GM21526 (cell line): ENCODE results near the gene SGSM2.

Experiments
- ATAC-seq: cut with Tn5 transposase; IDR thresholded peaks from one replicate; pipeline ENCODE4 v1.9.1; 2021; ENCODE audit warnings: moderate library complexity; ENCODE audit not compliant: unreplicated experiment, low FRiP score

Gene SGSM2

DNA sequence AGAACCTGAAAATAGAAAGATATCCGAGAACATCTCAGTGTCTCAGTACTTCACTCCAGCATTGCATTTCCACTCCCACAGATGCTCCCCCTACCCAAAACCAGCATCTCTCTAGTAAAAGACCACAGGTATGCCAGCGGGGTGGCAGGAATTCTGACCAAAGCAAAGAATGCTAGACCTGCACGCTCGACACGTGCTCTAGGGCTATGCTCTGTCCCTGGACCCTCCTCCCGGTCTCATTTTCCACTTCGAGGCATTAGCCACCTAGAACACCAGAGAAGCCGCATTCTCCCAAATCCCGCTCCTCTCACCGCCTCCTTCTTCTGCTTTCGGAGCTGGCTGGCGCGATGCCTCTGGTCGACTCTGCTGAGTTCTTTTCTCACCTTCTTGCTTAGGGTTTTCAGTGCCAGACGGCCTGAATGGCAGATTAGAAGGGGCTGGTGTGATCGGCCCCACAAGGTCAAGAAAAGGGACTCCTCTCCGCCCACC, 1.5 kb upstream of the SGSM2 start:
- ATAC-seq = no peak

GRCh38 chr17:2336215-2336851, 968 bp upstream of the SGSM2 start, which contains the start of gene TSR1:
Gene TSR1, minus strand, starts transcription at chr17:2336457. Its CDS starts 30 bp downstream, at chr17:2336427.
- peak; percentile 58 for ATAC-seq

GRCh38 chr17:2337544-2338314, 428 bp downstream of the SGSM2 start:
- ATAC-seq = no peak

- no peak for ATAC-seq
Observed at GRCh38 chr17:2338315-2338657, 985 bp downstream of the SGSM2 start.

DNA sequence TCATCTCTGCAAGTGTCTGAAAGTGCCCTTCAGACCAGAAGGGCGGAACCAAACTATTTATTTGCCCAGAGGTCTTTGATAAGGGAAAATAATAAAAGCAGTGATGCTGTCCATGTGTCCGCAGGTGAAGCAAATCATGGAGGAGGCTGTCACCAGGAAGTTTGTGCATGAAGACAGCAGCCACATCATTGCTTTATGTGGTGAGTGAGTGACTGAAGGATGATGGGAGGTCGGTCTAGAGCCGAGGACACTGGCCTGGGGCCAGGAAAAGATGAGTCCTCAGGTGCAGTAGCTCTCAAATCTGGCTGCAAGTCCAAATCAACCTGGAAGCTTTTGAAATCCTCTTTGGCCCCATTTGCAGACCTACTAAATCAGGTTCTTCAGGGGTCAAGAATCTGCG, 6.1 kb downstream of the SGSM2 start:
- ATAC-seq = no peak

GRCh38 chr17:2344528-2344927, 7.2 kb downstream of the SGSM2 start:
- no peak for ATAC-seq

DNA sequence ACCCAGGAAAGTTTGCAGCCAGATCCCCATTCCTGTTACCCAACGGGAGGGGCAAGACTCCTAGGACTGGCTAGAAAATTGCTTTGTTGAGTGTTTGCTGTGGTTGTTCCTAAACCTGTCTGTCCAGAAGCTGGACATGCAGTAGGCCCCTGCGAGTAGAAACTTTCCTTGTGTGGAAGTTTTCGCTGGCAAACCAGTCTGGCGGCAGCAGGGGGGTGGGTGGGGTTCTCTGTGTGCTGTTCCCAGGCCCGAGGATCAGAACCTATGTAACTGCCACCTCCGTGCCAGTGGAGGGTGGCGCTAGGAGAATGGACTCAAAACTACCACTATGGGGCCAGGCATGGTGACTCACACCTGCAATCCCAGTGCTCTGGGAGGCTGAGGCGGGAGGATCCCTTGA, 9.2 kb downstream of the SGSM2 start:
- no peak for ATAC-seq

DNA sequence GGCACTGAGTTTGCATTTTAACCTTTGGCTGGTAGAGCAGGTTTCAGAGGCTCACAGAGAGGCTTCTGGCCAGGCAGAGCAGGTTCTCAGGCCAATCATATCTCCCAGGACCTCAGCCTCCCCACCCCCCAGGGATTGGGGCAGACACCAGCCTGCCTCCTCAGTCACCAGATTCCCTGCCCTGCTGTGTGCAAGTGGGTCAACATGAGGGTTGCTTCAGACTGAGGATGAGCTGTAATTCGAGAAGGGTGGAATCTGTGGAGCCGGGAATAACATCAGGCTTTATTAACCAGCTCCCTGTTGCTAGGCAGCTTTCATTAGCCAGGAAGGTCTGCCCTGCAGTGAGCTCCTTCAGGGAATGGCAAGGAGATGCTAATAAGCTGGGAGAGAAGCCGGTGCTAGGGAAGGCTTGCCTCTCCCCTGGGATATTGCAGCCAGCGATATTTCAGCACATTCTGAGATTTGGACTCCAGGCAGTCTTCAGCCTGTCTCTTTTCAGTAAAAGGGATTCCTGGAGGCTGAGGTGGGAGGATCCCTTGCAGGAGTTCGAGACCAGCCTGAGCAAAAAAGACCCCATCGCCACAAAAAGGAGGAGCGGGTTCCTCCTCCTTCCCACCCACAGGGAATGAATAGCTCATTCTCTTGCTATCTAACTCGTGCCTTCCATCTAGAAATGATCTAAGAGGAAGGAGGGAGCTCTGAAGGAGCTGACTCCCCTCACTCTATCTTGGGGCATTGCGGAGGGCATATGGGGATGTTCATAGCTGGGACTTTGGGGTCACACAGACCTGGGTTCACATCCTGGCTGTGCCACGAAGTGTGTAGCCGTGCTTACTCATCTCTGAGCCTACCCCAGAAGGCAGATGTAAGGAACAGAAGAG, 10.7 kb downstream of the SGSM2 start:
- no peak for ATAC-seq

GRCh38 chr17:2351269-2351668, 14.0 kb downstream of the SGSM2 start:
- ATAC-seq = no peak

GRCh38 chr17:2354311-2354710, 17.0 kb downstream of the SGSM2 start:
- no peak for ATAC-seq

DNA sequence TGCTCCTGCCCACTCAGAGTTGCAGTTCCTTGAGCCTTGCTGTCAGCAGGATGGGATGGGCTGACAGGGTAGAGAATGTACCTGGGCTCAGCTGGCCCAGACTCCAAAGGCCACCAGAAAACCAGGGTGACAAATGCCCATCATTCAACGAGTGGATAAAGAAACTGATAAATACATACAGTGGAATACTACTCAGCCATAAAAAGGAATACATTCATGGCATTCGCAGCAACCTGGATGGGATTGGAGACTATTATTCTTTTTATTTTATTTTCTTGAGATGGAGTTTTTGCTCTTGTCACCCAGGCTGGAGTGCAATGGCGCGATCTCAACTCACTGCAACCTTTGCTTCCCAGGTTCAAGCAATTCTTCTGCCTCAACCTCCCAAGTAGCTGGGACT, 19.9 kb downstream of the SGSM2 start:
- no peak for ATAC-seq

DNA sequence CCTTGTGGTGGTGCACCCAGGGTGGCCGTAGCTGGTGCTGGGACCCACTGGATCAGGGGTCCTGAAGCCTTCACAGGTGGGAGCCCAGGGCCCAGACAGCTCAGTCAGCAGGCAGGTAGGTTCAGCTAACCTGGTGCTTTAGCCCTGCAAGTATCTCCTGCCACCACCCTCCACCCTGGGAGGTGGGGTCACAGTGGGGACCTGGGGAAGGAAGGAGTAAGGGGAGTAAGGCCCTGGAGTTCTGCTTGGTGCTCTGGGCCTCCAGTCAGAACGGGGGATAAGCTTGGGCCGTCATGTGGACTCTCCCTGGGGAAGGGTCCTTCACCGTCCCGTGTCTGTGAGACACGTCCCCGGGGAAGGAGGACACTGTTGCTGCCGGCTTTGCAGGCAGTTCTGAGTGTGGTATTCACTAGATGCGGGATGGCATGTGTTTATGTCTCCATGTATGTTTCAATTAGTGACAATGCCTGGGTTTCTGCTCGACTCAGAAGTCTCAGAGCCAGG, 20.7 kb downstream of the SGSM2 start:
- no peak for ATAC-seq

DNA sequence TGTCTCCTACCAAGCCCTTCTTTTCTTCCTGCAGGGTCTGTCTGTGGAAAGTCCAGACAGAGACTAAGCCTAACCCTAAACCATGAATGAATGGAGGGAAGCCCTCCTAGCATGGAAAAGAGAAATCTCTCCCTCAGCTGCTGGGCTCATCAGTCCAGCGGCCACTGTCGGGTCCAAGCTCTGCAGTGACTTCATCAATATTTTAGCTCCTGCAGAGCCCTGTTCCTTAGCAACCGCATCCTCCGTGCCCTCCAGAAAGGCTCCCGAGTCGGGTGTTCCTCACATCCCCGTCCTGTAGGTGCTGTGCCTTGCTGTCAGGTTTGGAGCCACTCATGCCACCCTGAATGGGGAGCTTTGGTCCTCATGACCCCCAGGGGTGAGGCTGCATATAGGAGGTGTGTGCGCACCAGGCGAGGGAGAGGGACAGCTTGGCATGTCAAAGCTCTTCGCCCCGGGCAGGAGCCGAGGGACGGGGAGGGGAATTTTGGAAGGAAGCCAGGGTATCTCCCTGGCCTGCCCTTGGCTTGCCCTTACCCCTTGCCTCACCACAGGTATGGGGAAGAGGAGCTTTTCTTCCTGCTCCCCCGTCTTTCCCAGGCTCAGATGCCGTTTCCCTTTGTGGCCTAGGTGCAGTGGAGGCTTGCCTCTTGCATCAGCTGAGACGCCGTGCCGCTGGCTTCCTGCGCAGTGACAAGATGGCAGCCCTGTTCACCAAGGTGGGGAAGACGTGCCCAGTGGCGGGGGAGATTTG, 23.9 kb downstream of the SGSM2 start:
- no peak for ATAC-seq

- no peak for ATAC-seq
Observed at GRCh38 chr17:2362016-2362415, 24.7 kb downstream of the SGSM2 start.

DNA sequence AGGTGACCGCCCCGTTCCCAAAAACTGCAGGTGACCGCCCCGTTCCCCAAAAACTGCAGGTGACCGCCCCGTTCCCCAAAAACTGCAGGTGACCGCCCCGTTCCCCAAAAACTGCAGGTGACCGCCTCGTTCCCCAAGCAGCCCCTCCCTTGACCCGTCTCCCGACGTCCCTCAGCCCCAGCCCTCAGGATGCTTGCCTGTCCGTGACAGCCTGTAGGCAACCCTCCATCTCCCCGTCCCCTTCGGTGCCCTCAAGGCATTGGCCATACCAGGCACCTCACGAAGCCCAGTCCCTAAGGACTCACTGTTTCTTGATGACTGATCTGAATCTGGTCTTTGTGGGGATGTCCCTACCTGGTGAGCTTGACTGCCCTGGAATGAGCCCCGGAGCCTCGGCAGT, 25.1 kb downstream of the SGSM2 start:
- no peak for ATAC-seq

DNA sequence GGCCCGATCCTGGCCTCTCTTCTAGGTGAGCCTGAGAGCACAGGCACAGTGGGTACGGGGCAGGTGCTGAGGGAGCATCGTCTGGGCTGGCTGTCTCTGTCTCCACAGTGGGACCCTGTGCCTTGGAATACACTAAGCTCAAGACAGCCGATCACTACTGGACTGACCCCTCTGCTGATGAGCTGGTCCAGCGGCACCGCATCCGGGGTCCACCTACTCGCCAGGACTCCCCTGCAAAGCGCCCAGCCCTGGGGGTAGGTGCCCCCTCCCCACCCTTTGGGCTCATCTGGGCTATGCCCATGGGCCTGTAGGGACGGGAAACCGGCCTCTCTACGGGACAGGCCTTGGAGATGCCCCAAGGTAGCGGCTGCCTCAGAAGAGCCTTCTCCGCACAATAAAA, 25.6 kb downstream of the SGSM2 start:
- ATAC-seq = no peak

DNA sequence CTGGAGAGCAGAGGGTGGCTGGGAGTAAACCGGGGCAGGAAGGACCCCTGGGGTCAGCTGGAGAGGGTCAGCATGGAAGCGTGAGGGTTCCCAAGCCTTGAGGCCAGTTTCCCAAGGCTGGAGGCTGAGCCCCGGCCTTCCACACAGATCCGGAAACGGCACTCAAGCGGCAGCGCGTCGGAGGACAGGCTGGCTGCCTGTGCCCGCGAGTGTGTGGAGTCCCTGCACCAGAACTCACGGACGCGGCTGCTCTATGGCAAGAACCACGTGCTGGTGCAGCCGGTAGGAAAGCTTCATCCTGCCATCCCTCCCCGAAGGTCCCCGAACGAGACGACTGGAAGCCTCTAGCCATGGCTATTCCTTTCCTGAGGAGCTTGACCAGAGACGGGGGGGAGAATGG, 26.0 kb downstream of the SGSM2 start:
- no peak for ATAC-seq

GRCh38 chr17:2363851-2364762, 26.8 kb downstream of the SGSM2 start:
- no peak for ATAC-seq

DNA sequence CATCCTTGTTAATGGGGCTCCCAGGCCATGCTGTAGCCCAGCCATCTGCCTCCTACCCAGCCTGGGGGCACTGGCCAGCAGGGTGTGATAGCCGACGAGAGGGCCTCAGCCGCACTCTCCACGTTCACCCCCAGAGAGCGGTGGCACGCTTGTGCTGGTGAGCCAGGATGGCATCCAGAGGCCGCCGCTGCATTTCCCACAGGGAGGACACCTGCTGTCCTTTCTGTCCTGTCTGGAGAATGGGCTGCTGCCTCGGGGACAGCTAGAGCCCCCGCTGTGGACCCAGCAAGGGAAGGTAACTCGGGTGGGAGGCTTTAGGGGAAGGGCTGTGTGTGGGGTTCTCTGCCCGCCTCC, 27.4 kb downstream of the SGSM2 start:
- no peak for ATAC-seq
